Vagina (tissue), 2 donors: ENCODE measurements around the gene GSK3A.

ENCODE experiments used
- POLR2A ChIP-seq, 2 donors: fragments of 450-650 bp; IDR thresholded peaks; one replicate each; pipeline ENCODE4 v1.6.1; 2017; ENCODE audit warnings: antibody characterized with exemption in 2 of 2, mild to moderate bottlenecking in 2 of 2, moderate library complexity in 2 of 2
- POLR2AphosphoS5 ChIP-seq, 2 donors: sonication (generic); formaldehyde crosslinking; IDR thresholded peaks; one replicate each; pipeline ENCODE4 v1.9.0; 2017; ENCODE audit warnings: antibody characterized with exemption in 2 of 2, mild to moderate bottlenecking in 2 of 2, low read depth in 1 of 2; ENCODE audit not compliant: insufficient read depth in 1 of 2
- TF ChIP-seq, protein P1 (sequence below), 3 experiments: fragments of 450-650 bp in 2 of 3; fragments of 200-600 bp in 1 of 3; sonication (generic) in 1 of 3; IDR thresholded peaks; one replicate each; pipeline ENCODE4 v1.5.1; 2017 to 2019; ENCODE audit warnings: antibody characterized with exemption in 3 of 3, mild to moderate bottlenecking in 2 of 3, moderate library complexity in 2 of 3

DNA sequence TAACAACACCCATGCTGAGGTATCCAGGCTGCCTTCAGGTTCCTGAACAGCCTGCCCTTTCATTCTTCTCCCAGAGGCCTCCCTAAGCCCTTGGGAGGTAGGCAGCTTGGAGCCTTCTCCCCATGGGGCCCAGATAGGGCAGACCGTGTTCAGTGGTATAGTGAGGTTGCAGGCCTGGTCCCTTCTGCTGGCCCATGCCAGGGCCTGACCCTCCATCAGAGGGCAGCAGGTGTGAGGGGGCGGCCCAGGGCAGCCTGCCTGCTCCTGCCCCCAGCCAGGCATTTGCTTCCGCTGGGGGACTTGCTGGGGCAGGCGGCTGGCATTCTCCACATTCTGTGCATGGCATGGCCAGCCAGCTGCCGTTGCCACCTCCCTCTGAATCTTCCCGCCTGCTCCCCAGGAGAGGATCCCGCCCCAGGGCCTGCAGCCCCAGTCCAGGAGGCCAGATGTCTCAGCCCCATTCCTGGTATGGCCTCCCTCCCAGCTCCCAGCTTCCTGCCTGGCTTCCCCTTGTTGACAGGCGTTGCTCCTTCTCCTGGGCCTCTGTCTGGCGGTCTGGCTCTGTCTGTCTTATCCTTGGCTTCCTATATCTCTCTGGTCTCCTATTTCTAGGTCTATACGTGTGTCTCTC, 35.5 kb upstream of the GSK3A start:
- TF ChIP-seq, protein P1, sequence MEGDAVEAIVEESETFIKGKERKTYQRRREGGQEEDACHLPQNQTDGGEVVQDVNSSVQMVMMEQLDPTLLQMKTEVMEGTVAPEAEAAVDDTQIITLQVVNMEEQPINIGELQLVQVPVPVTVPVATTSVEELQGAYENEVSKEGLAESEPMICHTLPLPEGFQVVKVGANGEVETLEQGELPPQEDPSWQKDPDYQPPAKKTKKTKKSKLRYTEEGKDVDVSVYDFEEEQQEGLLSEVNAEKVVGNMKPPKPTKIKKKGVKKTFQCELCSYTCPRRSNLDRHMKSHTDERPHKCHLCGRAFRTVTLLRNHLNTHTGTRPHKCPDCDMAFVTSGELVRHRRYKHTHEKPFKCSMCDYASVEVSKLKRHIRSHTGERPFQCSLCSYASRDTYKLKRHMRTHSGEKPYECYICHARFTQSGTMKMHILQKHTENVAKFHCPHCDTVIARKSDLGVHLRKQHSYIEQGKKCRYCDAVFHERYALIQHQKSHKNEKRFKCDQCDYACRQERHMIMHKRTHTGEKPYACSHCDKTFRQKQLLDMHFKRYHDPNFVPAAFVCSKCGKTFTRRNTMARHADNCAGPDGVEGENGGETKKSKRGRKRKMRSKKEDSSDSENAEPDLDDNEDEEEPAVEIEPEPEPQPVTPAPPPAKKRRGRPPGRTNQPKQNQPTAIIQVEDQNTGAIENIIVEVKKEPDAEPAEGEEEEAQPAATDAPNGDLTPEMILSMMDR (IDR thresholded peaks at IDR 0.05) = no peak
- TF ChIP-seq POLR2A (IDR thresholded peaks at IDR 0.05) = no peak
- TF ChIP-seq POLR2AphosphoS5 (IDR thresholded peaks at IDR 0.05; ENCODE audit: insufficient read depth in 1 of 2, low read depth in 1 of 2) = no peak
